T-helper 17 cell (primary cell): Measurements from ENCODE around the gene PACS1. TPM values are rescaled to one million over a fixed set of nuclear protein-coding genes. Genes with fewer than 3 reads are reported as not detected.
"Not testable (repeated sequence)": the region's sequence is repeated elsewhere in the genome, so short reads cannot be mapped to it uniquely, and the experiment has no call there.

Experiments
- ATAC-seq: fragments of 150-1000 bp; cut with Tn5 transposase; 2 replicates; pipeline ENCODE4 v1.10.0; 2021; ENCODE audit warnings: mild to moderate bottlenecking, moderate library complexity
- DNase-seq, 3 donors: peaks; one replicate each; pipeline versions ENCODE4 v3.0.0 to v3.0.0-alpha.2; 2020 to 2021
- H3K9me3 ChIP-seq: one replicate; pipeline ENCODE4 v1.7.0; 2013; ENCODE audit warnings: low read length, mild to moderate bottlenecking; ENCODE audit not compliant: control insufficient read depth, poor library complexity, severe bottlenecking
- H3K27ac Mint-ChIP-seq: one replicate; pipeline ENCODE4 v1.8.0; 2022; ENCODE audit warnings: mild to moderate bottlenecking, moderate library complexity, mixed read lengths
- H3K27me3 Mint-ChIP-seq: one replicate; pipeline ENCODE4 v1.8.0; 2022; ENCODE audit warnings: mixed read lengths
- H3K36me3 Mint-ChIP-seq: one replicate; pipeline ENCODE4 v1.8.0; 2022; ENCODE audit warnings: low read depth, mixed read lengths
- H3K4me1 Mint-ChIP-seq: one replicate; pipeline ENCODE4 v1.8.0; 2022; ENCODE audit warnings: mild to moderate bottlenecking, mixed read lengths
- H3K4me3 Mint-ChIP-seq: one replicate; pipeline ENCODE4 v1.8.0; 2022; ENCODE audit warnings: mild to moderate bottlenecking, moderate library complexity, mixed read lengths
- total RNA-seq, 4 donors: library from RNA in 2 of 4; stranded (reverse) in 2 of 4; gene quantifications; one replicate each; pipeline ENCODE4 v1.2.3 and lab custom pipeline; 2022 to 2026

Gene PACS1
- total RNA-seq, 2 donors from 2014 or later, result 215 to 227 TPM

- peak overlapping the region; percentile 94 for H3K27ac Mint-ChIP-seq
- not testable (repeated sequence) for H3K9me3 ChIP-seq, DNase-seq, ATAC-seq, H3K27me3 Mint-ChIP-seq, H3K36me3 Mint-ChIP-seq
- peaks cover 76% of the 10 kb centered on the region for H3K4me1 Mint-ChIP-seq
- H3K4me3 Mint-ChIP-seq, result peak overlapping the region; percentile 91
These were observed 44.9 kb downstream of the PACS1 start for GRCh38 chr11:66114957-66115356.

DNA sequence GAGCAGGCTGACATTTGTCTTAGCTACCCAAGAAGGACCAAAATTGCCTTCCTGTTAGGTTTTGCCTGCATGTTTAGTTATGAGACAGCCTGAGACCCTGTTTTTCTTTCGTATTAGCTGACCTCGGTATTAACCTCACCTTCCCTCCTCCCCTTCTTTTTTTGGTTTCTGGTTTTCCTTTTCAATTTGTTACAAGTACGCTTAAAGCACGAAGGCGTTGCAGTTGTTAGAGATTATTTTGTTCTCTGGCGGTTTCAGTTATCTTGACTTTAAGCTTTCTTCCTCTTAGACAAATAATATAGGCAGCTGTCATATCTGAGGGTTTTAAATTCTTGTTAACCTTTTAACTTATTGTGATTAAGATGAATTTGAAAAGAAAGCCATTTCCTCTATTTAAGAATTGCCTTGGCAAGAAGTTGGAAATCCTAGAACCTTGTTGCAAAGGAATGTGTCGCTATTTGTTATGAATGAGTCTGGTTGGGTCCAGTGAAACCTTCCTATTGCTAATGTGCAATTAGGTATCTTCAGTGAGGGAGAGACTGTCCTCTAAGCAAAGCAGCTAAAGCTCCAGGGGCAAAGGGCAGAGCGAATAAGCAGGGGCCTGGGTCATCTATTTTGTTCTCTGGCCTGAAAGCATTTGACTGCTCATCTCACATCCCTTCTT lies 45.7 kb downstream of the PACS1 start:
- H3K36me3 Mint-ChIP-seq, result peaks cover 6% of the 10 kb centered on the region
- peak overlapping the region; percentile 91 for H3K4me3 Mint-ChIP-seq
- ATAC-seq, result peak; percentile 70
- no peaks in the 10 kb centered on the region for H3K9me3 ChIP-seq
- no peaks in the 10 kb centered on the region for H3K27me3 Mint-ChIP-seq
- peaks cover 76% of the 10 kb centered on the region for H3K4me1 Mint-ChIP-seq
- H3K27ac Mint-ChIP-seq, result peak overlapping the region; percentile 94
- no peak for DNase-seq

- H3K4me1 Mint-ChIP-seq, result peaks cover 77% of the 10 kb centered on the region
- H3K27me3 Mint-ChIP-seq, result no peaks in the 10 kb centered on the region
- DNase-seq (no peak), ATAC-seq (no peak)
- H3K36me3 Mint-ChIP-seq, result peaks cover 7% of the 10 kb centered on the region
- peak overlapping the region; percentile 82 for H3K4me3 Mint-ChIP-seq
- H3K9me3 ChIP-seq, result no peaks in the 10 kb centered on the region
- H3K27ac Mint-ChIP-seq, result peak overlapping the region; percentile 94
These were observed 46.7 kb downstream of the PACS1 start for GRCh38 chr11:66116576-66117361.

DNA sequence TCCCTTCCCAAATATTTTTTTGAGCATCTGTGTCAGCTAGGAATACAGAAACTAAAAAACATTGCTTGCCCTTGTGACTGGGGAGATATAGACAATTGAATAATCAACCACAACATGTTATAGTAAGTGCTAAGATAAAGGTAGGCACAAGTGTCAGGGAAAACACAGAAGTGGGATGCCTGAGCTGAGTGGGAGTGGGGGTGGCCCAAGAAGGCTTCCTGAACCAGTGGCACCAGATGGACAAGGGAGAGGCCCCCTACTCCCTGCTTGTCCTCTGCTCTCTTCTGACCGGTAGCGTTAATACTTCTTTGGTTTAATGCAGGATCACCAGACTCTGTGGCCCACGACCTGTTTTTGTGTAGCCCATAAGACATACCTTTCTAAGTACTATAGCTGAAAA lies 48.8 kb downstream of the PACS1 start:
- H3K36me3 Mint-ChIP-seq, result peaks cover 3% of the 10 kb centered on the region
- no peaks in the 10 kb centered on the region for H3K9me3 ChIP-seq
- no peak overlapping the region for H3K4me3 Mint-ChIP-seq
- peak overlapping the region; percentile 94 for H3K27ac Mint-ChIP-seq
- H3K27me3 Mint-ChIP-seq, result no peaks in the 10 kb centered on the region
- ATAC-seq, result no peak
- no peak for DNase-seq
- peaks cover 66% of the 10 kb centered on the region for H3K4me1 Mint-ChIP-seq

DNA sequence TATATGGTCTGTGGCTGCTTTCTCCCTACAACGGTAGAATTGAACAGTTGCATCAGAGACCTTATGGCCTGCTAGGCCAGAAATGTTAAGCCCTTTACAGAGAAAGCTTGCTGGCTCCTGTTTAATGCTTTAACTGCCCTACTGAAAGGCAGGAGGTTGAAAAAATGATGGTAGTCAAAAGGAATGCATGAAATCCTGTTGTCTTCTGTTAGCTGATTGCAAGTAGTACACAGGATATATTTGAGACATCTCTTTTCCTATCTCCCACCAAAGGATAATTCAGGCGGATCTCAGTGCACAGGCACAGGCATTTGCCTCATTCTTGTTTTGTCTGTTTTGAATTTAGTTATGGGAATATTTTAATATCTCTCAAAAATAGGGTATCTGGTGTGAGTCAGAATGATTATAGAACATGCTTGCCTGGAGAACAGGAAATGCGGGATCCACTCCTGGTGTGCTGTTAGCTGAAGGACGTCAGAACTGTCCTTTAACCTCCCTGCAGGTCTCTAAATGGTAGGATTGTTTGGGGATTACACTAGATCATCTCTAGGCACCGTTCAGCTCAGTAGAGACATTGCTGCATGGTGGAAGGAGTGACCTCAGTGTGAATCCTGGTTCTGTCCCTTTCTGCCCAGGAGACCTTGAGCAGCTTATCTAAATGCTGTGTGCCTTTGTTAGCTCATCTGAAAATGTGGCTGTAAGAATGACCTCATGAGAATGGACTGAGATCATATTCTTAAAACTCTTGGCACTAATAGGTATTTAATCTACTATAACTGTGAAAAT lies 49.5 kb downstream of the PACS1 start:
- no peak for DNase-seq
- no peaks in the 10 kb centered on the region for H3K9me3 ChIP-seq
- H3K27me3 Mint-ChIP-seq, result no peaks in the 10 kb centered on the region
- ATAC-seq, result no peak
- H3K36me3 Mint-ChIP-seq, result peaks cover 3% of the 10 kb centered on the region
- H3K27ac Mint-ChIP-seq, result peak overlapping the region; percentile 94
- H3K4me1 Mint-ChIP-seq, result peaks cover 71% of the 10 kb centered on the region
- no peak overlapping the region for H3K4me3 Mint-ChIP-seq

- H3K4me3 Mint-ChIP-seq, result no peak overlapping the region
These were observed 51.4 kb downstream of the PACS1 start for GRCh38 chr11:66121466-66121865.

GRCh38 chr11:66123902-66124301 lies 53.8 kb downstream of the PACS1 start:
- DNase-seq (no peak), ATAC-seq (no peak)
- Mint-ChIP-seq H3K4me3 (no peak overlapping the region), H3K36me3 (peaks cover 3% of the 10 kb centered on the region), H3K4me1 (peaks cover 61% of the 10 kb centered on the region), H3K27ac (no peak overlapping the region), H3K27me3 (no peaks in the 10 kb centered on the region)
- no peaks in the 10 kb centered on the region for H3K9me3 ChIP-seq

More at GRCh38 chr11:66121466-66121865, 51.4 kb downstream of the PACS1 start:
- Mint-ChIP-seq H3K27me3 (no peaks in the 10 kb centered on the region), H3K36me3 (peaks cover 3% of the 10 kb centered on the region), H3K27ac (peak overlapping the region; percentile 94), H3K4me1 (peaks cover 67% of the 10 kb centered on the region)
- no peaks in the 10 kb centered on the region for H3K9me3 ChIP-seq
- no peak for DNase-seq
- no peak for ATAC-seq

DNA sequence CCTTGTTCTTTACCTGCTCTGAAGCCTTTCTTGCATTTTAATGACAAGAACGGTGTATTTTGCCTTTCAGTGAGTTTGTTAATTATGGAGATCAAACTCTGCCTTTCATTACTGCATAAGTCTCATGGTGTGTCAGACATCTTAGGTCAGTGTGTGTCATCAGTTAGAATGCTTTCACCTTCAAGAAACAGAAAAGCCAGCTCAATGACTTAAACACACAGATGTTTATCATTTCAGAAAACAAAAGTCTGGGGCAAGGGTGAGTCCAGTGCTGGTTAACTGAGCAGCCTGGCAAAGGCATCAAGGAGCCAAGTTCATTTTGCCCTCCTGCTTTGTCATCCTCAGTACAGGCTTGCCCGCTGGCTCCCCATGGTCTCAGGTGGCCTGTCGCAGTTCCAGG lies 54.5 kb downstream of the PACS1 start:
- Mint-ChIP-seq H3K27ac (peak overlapping the region; percentile 95), H3K4me3 (no peak overlapping the region), H3K36me3 (peaks cover 3% of the 10 kb centered on the region), H3K4me1 (peaks cover 55% of the 10 kb centered on the region), H3K27me3 (no peaks in the 10 kb centered on the region)
- ATAC-seq (no peak), DNase-seq (no peak)
- no peaks in the 10 kb centered on the region for H3K9me3 ChIP-seq

- no peaks in the 10 kb centered on the region for H3K9me3 ChIP-seq
- Mint-ChIP-seq H3K4me3 (peak overlapping the region; percentile 79), H3K36me3 (no peaks in the 10 kb centered on the region), H3K27ac (peak overlapping the region; percentile 95), H3K27me3 (no peaks in the 10 kb centered on the region), H3K4me1 (peaks cover 55% of the 10 kb centered on the region)
- ATAC-seq (peak; percentile 31), DNase-seq (no peak)
These were observed 56.0 kb downstream of the PACS1 start for GRCh38 chr11:66126064-66126463.

GRCh38 chr11:66126808-66127555 lies 56.9 kb downstream of the PACS1 start:
- peak overlapping the region; percentile 79 for H3K4me3 Mint-ChIP-seq
- H3K27me3 Mint-ChIP-seq, result no peaks in the 10 kb centered on the region
- H3K27ac Mint-ChIP-seq, result peak overlapping the region; percentile 95
- H3K4me1 Mint-ChIP-seq, result peaks cover 56% of the 10 kb centered on the region
- ATAC-seq (peak; percentile 94), DNase-seq (peak; percentile 16 to 34 (median 28))
- no peaks in the 10 kb centered on the region for H3K9me3 ChIP-seq
- no peaks in the 10 kb centered on the region for H3K36me3 Mint-ChIP-seq

- Mint-ChIP-seq H3K4me3 (no peak overlapping the region), H3K4me1 (peaks cover 50% of the 10 kb centered on the region), H3K36me3 (no peaks in the 10 kb centered on the region), H3K27ac (peak overlapping the region; percentile 88), H3K27me3 (no peaks in the 10 kb centered on the region)
- no peaks in the 10 kb centered on the region for H3K9me3 ChIP-seq
- no peak for ATAC-seq
- DNase-seq, result no peak
These were observed 60.9 kb downstream of the PACS1 start for GRCh38 chr11:66130978-66131377.

- H3K27ac Mint-ChIP-seq, result peak overlapping the region; percentile 16
- no peaks in the 10 kb centered on the region for H3K27me3 Mint-ChIP-seq
- no peaks in the 10 kb centered on the region for H3K9me3 ChIP-seq
- DNase-seq, result no peak
- peaks cover 2% of the 10 kb centered on the region for H3K36me3 Mint-ChIP-seq
- H3K4me1 Mint-ChIP-seq, result peaks cover 41% of the 10 kb centered on the region
- ATAC-seq, result no peak
- H3K4me3 Mint-ChIP-seq, result no peak overlapping the region
These were observed 62.0 kb downstream of the PACS1 start for GRCh38 chr11:66131937-66132632.
